IPS-20b (cell line): Measurements from ENCODE around the gene CRYZ.

Source experiments
- H3K27ac ChIP-seq: one replicate; pipeline ENCODE4 v1.5.1; 2013; ENCODE audit warnings: low read length
- H3K27me3 ChIP-seq: 2 replicates; pipeline ENCODE4 v1.6.1; 2013; ENCODE audit warnings: mild to moderate bottlenecking, low read length, inconsistent platforms; ENCODE audit not compliant: insufficient read depth
- H3K36me3 ChIP-seq: 2 replicates; pipeline ENCODE4 v1.6.1; 2013; ENCODE audit warnings: low read depth, mild to moderate bottlenecking, inconsistent platforms, low read length, moderate library complexity; ENCODE audit not compliant: insufficient read depth
- H3K4me1 ChIP-seq: 2 replicates; pipeline ENCODE4 v1.6.1; 2013; ENCODE audit warnings: mild to moderate bottlenecking, control low read depth, inconsistent platforms, low read length, moderate library complexity; ENCODE audit not compliant: insufficient read depth
- H3K4me3 ChIP-seq: 2 replicates; pipeline ENCODE4 v1.5.1; 2013; ENCODE audit warnings: mild to moderate bottlenecking, low read length, inconsistent platforms
- H3K9ac ChIP-seq: 2 replicates; pipeline ENCODE4 v1.6.1; 2013; ENCODE audit warnings: low read depth, mild to moderate bottlenecking, inconsistent platforms, low read length, moderate library complexity
- H3K9me3 ChIP-seq: 2 replicates; pipeline ENCODE4 v1.6.1; 2013; ENCODE audit warnings: mild to moderate bottlenecking, low read depth, low read length, inconsistent platforms; ENCODE audit not compliant: insufficient read depth

Gene CRYZ

DNA sequence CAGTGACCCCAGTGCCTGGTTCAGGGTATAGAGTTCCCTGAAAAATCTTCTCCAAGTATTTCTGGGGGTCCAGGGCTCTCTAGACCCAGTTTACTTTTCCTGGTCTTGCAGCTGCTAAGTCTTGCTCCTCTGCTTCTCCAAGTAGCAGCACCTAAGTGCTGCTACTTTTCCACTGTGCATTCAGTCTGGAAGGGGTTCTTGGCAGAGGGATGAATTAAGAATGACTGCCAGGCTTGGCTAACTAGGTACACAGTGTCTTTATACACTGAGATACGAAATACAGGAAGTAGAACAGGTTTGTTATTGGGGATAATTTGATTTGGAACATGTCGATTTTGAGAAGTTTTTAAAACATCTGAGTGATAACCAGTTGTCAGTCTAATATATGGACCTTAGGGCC is 35.0 kb downstream of the CRYZ start:
- H3K27me3 ChIP-seq = no peaks in the 10 kb centered on the region
- H3K4me3 ChIP-seq = no peak overlapping the region
- no peaks in the 10 kb centered on the region for H3K4me1 ChIP-seq
- no peak overlapping the region for H3K27ac ChIP-seq
- H3K9me3 ChIP-seq = no peaks in the 10 kb centered on the region
- H3K9ac ChIP-seq = no peak overlapping the region
- no peaks in the 10 kb centered on the region for H3K36me3 ChIP-seq

- H3K27ac ChIP-seq = no peak overlapping the region
- no peak overlapping the region for H3K4me3 ChIP-seq
- H3K36me3 ChIP-seq = no peaks in the 10 kb centered on the region
- H3K9ac ChIP-seq = no peak overlapping the region
- no peaks in the 10 kb centered on the region for H3K9me3 ChIP-seq
- no peaks in the 10 kb centered on the region for H3K27me3 ChIP-seq
- no peaks in the 10 kb centered on the region for H3K4me1 ChIP-seq
Measured at GRCh38 chr1:74693473-74693872, 39.4 kb downstream of the CRYZ start.

DNA sequence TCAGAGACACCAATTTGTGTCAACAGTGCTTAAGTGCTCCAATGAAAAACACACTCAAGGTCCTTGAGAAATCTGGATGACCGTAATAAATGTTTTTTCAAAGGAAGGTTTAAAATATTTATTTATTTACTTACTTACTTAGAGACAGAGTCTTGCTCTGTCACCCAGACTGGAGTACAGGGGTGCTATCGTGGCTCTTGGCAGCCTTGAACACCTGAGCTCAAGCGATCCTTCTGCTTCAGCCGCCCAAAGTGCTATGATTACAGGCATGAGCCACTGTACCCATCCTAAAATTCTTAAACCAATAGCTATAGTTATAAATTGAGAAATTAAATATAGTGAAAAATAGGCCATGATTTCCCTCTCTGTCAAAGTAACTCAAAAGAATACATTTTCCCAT is 41.9 kb downstream of the CRYZ start:
- Histone ChIP-seq H3K9me3 (no peaks in the 10 kb centered on the region), H3K27me3 (no peaks in the 10 kb centered on the region), H3K9ac (no peak overlapping the region), H3K27ac (no peak overlapping the region), H3K4me3 (no peak overlapping the region), H3K36me3 (no peaks in the 10 kb centered on the region), H3K4me1 (no peaks in the 10 kb centered on the region)

DNA sequence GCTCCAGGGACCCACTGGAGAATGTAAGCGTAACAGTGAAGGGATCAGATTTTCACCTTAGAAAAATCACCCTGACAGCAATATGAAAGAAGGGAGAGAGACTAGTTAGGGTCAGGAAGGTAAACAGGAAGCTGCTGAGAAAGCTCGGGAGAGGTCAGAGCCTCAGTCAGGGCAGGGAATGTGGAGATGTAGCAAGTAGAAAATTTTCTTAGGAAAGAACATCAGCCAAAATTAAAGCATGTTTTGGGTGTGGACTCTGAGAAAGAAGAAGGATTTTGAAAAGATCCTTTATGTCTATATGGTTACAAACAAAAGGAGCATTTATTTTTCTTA is 42.5 kb downstream of the CRYZ start:
- H3K27ac ChIP-seq = no peak overlapping the region
- no peak overlapping the region for H3K4me3 ChIP-seq
- H3K9me3 ChIP-seq = no peaks in the 10 kb centered on the region
- H3K27me3 ChIP-seq = no peaks in the 10 kb centered on the region
- H3K36me3 ChIP-seq = no peaks in the 10 kb centered on the region
- no peaks in the 10 kb centered on the region for H3K4me1 ChIP-seq
- H3K9ac ChIP-seq = no peak overlapping the region

GRCh38 chr1:74689621-74690363 is 43.1 kb downstream of the CRYZ start:
- Histone ChIP-seq H3K4me3 (no peak overlapping the region), H3K9ac (no peak overlapping the region), H3K36me3 (no peaks in the 10 kb centered on the region), H3K4me1 (no peaks in the 10 kb centered on the region), H3K27me3 (no peaks in the 10 kb centered on the region), H3K27ac (no peak overlapping the region), H3K9me3 (no peaks in the 10 kb centered on the region)

- Histone ChIP-seq H3K4me1 (no peaks in the 10 kb centered on the region), H3K9me3 (no peaks in the 10 kb centered on the region), H3K36me3 (no peaks in the 10 kb centered on the region), H3K9ac (no peak overlapping the region), H3K27me3 (no peaks in the 10 kb centered on the region), H3K4me3 (no peak overlapping the region), H3K27ac (no peak overlapping the region)
Measured at GRCh38 chr1:74686928-74687327, 45.9 kb downstream of the CRYZ start.

DNA sequence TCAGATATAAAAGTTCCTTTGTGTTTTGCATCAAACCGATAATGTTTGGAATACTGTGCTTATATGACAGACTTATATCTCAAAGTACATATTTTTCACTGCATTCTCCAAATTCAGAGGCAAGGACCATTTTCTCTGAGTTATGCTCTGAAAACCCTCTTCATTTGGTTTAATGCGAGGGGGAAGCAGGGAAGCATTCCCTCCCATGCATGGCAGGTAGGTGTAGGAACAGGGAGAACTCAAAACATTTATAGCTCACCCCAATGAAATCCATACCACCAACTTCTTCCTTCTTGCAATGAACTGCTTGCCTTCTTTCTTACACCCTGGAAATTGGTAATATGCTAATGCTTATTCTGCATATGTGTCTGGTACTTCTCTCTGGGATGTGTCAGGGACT is 48.5 kb downstream of the CRYZ start:
- H3K27ac ChIP-seq = no peak overlapping the region

DNA sequence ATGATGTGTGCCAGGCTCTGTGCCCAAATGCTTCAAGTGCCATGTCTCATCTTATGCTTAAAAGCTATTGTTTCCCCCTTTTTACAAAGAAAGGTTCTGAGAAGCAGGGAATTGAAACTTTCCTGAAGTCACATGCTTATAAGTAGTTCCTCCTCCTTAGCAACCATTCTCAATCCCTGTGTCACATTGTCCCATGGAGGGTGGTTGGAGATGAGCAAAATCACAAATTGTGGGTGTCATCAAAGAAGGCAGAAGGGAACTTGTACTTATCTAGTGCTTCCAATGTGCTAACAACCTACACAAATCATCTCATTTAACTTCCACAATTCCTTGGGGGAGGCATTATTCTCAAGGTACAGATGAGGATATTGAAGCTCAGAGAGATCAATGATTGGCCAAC is 49.2 kb downstream of the CRYZ start:
- Histone ChIP-seq H3K4me1 (no peaks in the 10 kb centered on the region), H3K27me3 (no peaks in the 10 kb centered on the region), H3K27ac (no peak overlapping the region), H3K9ac (no peak overlapping the region), H3K9me3 (no peaks in the 10 kb centered on the region), H3K36me3 (no peaks in the 10 kb centered on the region), H3K4me3 (no peak overlapping the region)

More for the DNA sequence above, 48.5 kb downstream of the CRYZ start:
- Histone ChIP-seq H3K4me1 (no peaks in the 10 kb centered on the region), H3K9ac (no peak overlapping the region), H3K9me3 (no peaks in the 10 kb centered on the region), H3K27me3 (no peaks in the 10 kb centered on the region), H3K36me3 (no peaks in the 10 kb centered on the region), H3K4me3 (no peak overlapping the region)

GRCh38 chr1:74681851-74682250 is 51.0 kb downstream of the CRYZ start:
- H3K36me3 ChIP-seq = no peaks in the 10 kb centered on the region
- no peaks in the 10 kb centered on the region for H3K27me3 ChIP-seq
- no peak overlapping the region for H3K9ac ChIP-seq
- no peak overlapping the region for H3K4me3 ChIP-seq
- H3K4me1 ChIP-seq = no peaks in the 10 kb centered on the region
- H3K9me3 ChIP-seq = no peaks in the 10 kb centered on the region
- no peak overlapping the region for H3K27ac ChIP-seq

GRCh38 chr1:74681449-74681848 is 51.4 kb downstream of the CRYZ start:
- H3K36me3 ChIP-seq = no peaks in the 10 kb centered on the region
- H3K9ac ChIP-seq = no peak overlapping the region
- no peak overlapping the region for H3K4me3 ChIP-seq
- H3K9me3 ChIP-seq = no peaks in the 10 kb centered on the region
- H3K27me3 ChIP-seq = no peaks in the 10 kb centered on the region
- H3K27ac ChIP-seq = no peak overlapping the region
- H3K4me1 ChIP-seq = no peaks in the 10 kb centered on the region

DNA sequence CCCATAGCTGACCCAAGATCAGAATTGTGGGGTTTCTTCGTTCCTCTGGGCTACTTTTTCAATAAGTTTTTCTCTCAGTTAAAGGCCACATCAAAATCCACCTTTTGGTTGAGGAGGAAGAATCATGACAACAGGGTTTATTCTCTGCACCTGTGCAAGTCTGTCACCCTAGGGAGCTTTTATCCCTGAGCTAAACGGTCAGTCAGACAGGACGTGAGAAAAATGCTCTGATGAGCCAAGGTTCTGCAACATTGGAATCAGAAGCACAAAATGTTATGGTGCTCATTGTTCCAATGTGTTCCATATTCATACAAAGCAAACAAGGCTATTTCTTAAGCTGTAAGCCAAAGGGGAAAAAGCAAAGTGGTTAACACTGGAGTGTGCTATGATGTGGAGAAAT is 51.8 kb downstream of the CRYZ start:
- Histone ChIP-seq H3K4me1 (no peaks in the 10 kb centered on the region), H3K36me3 (no peaks in the 10 kb centered on the region), H3K9me3 (no peaks in the 10 kb centered on the region), H3K9ac (no peak overlapping the region), H3K4me3 (no peak overlapping the region), H3K27ac (no peak overlapping the region), H3K27me3 (no peaks in the 10 kb centered on the region)

GRCh38 chr1:74679811-74680210 is 53.0 kb downstream of the CRYZ start:
- no peak overlapping the region for H3K4me3 ChIP-seq
- no peaks in the 10 kb centered on the region for H3K36me3 ChIP-seq
- peaks cover 2% of the 10 kb centered on the region for H3K27me3 ChIP-seq
- no peaks in the 10 kb centered on the region for H3K9me3 ChIP-seq
- H3K9ac ChIP-seq = no peak overlapping the region
- H3K27ac ChIP-seq = no peak overlapping the region
- peaks cover 2% of the 10 kb centered on the region; the same call in 1 of the 2 replicates for H3K4me1 ChIP-seq
